Amniotic stem cell (primary cell): Measurements from ENCODE around the gene METTL16.
"Not testable (repeated sequence)": the region's sequence is repeated elsewhere in the genome, so short reads cannot be mapped to it uniquely, and the experiment has no call there.

Source experiments
- DNase-seq: peaks from one replicate; lab custom pipeline; 2025; lab: John Stamatoyannopoulos, UW

The METTL16 gene

GRCh38 chr17:2452216-2452750, 59.4 kb downstream of the METTL16 start:
- no peak for DNase-seq

- DNase-seq = no peak
Observed at GRCh38 chr17:2450016-2450650, 61.6 kb downstream of the METTL16 start.

GRCh38 chr17:2449486-2449885, 62.2 kb downstream of the METTL16 start:
- no peak for DNase-seq

- not testable (repeated sequence) for DNase-seq
Observed at GRCh38 chr17:2447479-2447878, 64.2 kb downstream of the METTL16 start.

GRCh38 chr17:2445638-2446037, 66.0 kb downstream of the METTL16 start:
- DNase-seq = no peak

- no peak for DNase-seq
Observed at GRCh38 chr17:2444382-2444781, 67.3 kb downstream of the METTL16 start.

- DNase-seq = no peak
Observed at GRCh38 chr17:2442166-2442565, 69.5 kb downstream of the METTL16 start.

- DNase-seq = no peak
Observed at GRCh38 chr17:2440930-2441329, 70.8 kb downstream of the METTL16 start.

- DNase-seq = not testable (repeated sequence)
Observed at GRCh38 chr17:2439997-2440396, 71.7 kb downstream of the METTL16 start.

- no peak for DNase-seq
Observed at GRCh38 chr17:2438823-2439222, 72.9 kb downstream of the METTL16 start.

- DNase-seq = no peak
Observed at GRCh38 chr17:2436316-2436905, 75.3 kb downstream of the METTL16 start.

- DNase-seq = no peak
Observed at GRCh38 chr17:2435862-2436261, 75.8 kb downstream of the METTL16 start.

GRCh38 chr17:2435181-2435741, 76.4 kb downstream of the METTL16 start:
- no peak for DNase-seq

GRCh38 chr17:2433696-2434095, 78.0 kb downstream of the METTL16 start:
- DNase-seq = no peak

GRCh38 chr17:2427910-2428309, 83.8 kb downstream of the METTL16 start:
- no peak for DNase-seq

GRCh38 chr17:2427215-2427614, 84.5 kb downstream of the METTL16 start:
- DNase-seq = no peak

- no peak for DNase-seq
Observed at GRCh38 chr17:2423271-2423670, 88.4 kb downstream of the METTL16 start.

- DNase-seq = no peak
Observed at GRCh38 chr17:2421315-2422147, 90.2 kb downstream of the METTL16 start.

- no peak for DNase-seq
Observed at GRCh38 chr17:2420176-2420575, 91.5 kb downstream of the METTL16 start.

- no peak for DNase-seq
Observed at GRCh38 chr17:2419486-2419885, 92.2 kb downstream of the METTL16 start.

GRCh38 chr17:2418572-2418971, 93.1 kb downstream of the METTL16 start:
- DNase-seq = no peak

GRCh38 chr17:2416010-2416734, 95.5 kb downstream of the METTL16 start:
- peak; percentile 41 for DNase-seq
